Esophagus (tissue), 2 donors: Measurements from ENCODE around the gene PIK3R5. TPM values are rescaled to one million over a fixed set of nuclear protein-coding genes. Genes with fewer than 3 reads are reported as not detected.
"Not testable (repeated sequence)": the region's sequence is repeated elsewhere in the genome, so short reads cannot be mapped to it uniquely, and the experiment has no call there.

Source experiments
- H3K27ac ChIP-seq, 2 donors: one replicate each; pipeline ENCODE4 v1.5.1; 2013; ENCODE audit warnings: low read depth in 2 of 2, mild to moderate bottlenecking in 2 of 2, inconsistent platforms in 1 of 2, low read length in 1 of 2, moderate library complexity in 1 of 2
- H3K27me3 ChIP-seq, 2 donors: one replicate each; pipeline ENCODE4 v1.6.1; 2013; ENCODE audit warnings: low read length in 2 of 2, control low read depth in 1 of 2, mild to moderate bottlenecking in 1 of 2; ENCODE audit not compliant: insufficient read depth in 2 of 2, control insufficient read depth in 1 of 2
- H3K36me3 ChIP-seq, 2 donors: one replicate each; pipeline ENCODE4 v1.6.1; 2013; ENCODE audit warnings: low read length in 1 of 2; ENCODE audit not compliant: control insufficient read depth in 2 of 2, insufficient read depth in 2 of 2
- H3K4me1 ChIP-seq, 2 donors: one replicate each; pipeline ENCODE4 v1.6.1; 2013; ENCODE audit warnings: low read length in 1 of 2; ENCODE audit not compliant: control insufficient read depth in 2 of 2, insufficient read depth in 2 of 2
- H3K4me3 ChIP-seq, 2 donors: one replicate each; pipeline ENCODE4 v1.5.1; 2013; ENCODE audit warnings: low read length in 2 of 2, mild to moderate bottlenecking in 2 of 2, low read depth in 1 of 2, moderate library complexity in 1 of 2
- H3K9me3 ChIP-seq, 2 donors: one replicate each; pipeline ENCODE4 v1.6.1; 2013; ENCODE audit warnings: mild to moderate bottlenecking in 2 of 2, low read depth in 1 of 2, low read length in 1 of 2, moderate library complexity in 1 of 2; ENCODE audit not compliant: control insufficient read depth in 2 of 2, insufficient read depth in 1 of 2
- WGBS, 2 donors: extraction: QIAGEN DNeasy Blood & Tissue Kit; methylation state at CpG; one replicate each; pipeline ENCODE4 v1.1.7; 2013; 5-methylcytosine and 5-hydroxymethylcytosine counted together
- polyA plus RNA-seq, 2 donors: library from polyadenylated mRNA; stranded (reverse); fragments of 200-250 nt; gene quantifications; one replicate each; pipeline ENCODE4 v1.2.3, GENCODE V29; 2013
- donor health status: healthy with polysubstance abuse.
- donor health status: Bipolar disorder and iron deficiency.

PIK3R5 gene
- polyA plus RNA-seq, 2 donors = 1.1 to 1.3 TPM

DNA sequence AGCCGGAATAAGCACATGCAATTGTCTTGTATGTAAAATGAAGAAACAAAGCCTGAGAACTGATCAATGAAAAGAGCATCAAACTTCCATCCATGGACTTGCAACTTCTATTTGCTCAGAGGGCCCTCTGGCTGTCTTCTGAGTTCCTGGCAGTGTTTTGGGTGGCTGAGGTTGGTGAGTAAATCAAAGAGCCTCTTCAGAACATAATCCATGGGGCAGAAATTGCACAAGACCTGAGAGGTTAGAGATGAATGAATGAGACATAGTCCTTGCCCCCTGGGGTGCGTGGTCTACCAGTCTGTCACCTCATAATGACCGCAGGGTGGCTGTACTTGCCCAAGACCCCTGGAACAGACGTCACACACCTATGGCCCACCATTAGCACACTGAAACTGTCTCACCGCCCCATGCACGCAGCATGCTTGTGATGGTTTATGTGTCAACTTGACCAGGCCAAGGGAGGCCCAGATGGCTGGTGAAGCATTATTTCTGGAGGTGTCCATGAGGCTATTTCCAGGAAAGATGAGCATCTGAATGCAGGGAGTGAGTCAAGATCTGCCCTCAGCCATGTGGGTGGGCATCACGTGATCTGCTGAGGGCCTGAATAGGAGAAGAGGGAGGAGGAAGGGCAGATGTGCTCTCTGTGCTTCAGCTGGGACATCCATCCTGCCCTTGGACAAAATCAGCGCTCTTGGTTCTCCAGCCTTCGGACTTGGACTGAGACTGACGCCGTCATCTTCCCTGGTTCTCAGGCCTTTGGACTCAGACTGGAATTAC, 106.3 kb downstream of the PIK3R5 start:
- Histone ChIP-seq H3K4me1 (peaks cover 0 to 4% of the 10 kb centered on the region in 2 donors), H3K27ac (no peak overlapping the region), H3K9me3 (no peaks in the 10 kb centered on the region), H3K27me3 (no peaks in the 10 kb centered on the region), H3K36me3 (no peaks in the 10 kb centered on the region), H3K4me3 (no peak overlapping the region)
- WGBS, 2 donors = 79 to 85% methylated on average over 10 to 11 of the region's 11 CpGs

- H3K9me3 ChIP-seq = no peaks in the 10 kb centered on the region
- H3K4me3 ChIP-seq = no peak overlapping the region
- H3K36me3 ChIP-seq = no peaks in the 10 kb centered on the region
- H3K4me1 ChIP-seq = peaks cover 0 to 4% of the 10 kb centered on the region in 2 donors
- H3K27me3 ChIP-seq = no peaks in the 10 kb centered on the region
- H3K27ac ChIP-seq = no peak overlapping the region
- WGBS, 2 donors = 19% methylated on average over 5 of the region's 5 CpGs
Measured at GRCh38 chr17:8857919-8858318, 107.6 kb downstream of the PIK3R5 start.

- Histone ChIP-seq H3K9me3 (no peaks in the 10 kb centered on the region), H3K4me1 (peaks cover 0 to 2% of the 10 kb centered on the region in 2 donors), H3K27me3 (no peaks in the 10 kb centered on the region), H3K27ac (no peak overlapping the region), H3K4me3 (no peak overlapping the region), H3K36me3 (no peaks in the 10 kb centered on the region)
- WGBS, 2 donors = 31 to 36% methylated on average over 14 of the region's 14 CpGs
Measured at GRCh38 chr17:8856869-8857575, 108.5 kb downstream of the PIK3R5 start.

- 85 to 87% methylated on average over 6 of the region's 6 CpGs for WGBS, 2 donors
- not testable (repeated sequence) for H3K4me3 ChIP-seq, H3K4me1 ChIP-seq, H3K36me3 ChIP-seq, H3K27me3 ChIP-seq, H3K9me3 ChIP-seq, H3K27ac ChIP-seq
Measured at GRCh38 chr17:8856205-8856603, 109.3 kb downstream of the PIK3R5 start.

- Histone ChIP-seq H3K4me3 (no peak overlapping the region), H3K27me3 (no peaks in the 10 kb centered on the region), H3K9me3 (no peaks in the 10 kb centered on the region), H3K36me3 (no peaks in the 10 kb centered on the region), H3K4me1 (peaks cover 0 to 2% of the 10 kb centered on the region in 2 donors), H3K27ac (no peak overlapping the region)
- WGBS, 2 donors = 47 to 60% methylated on average over 17 of the region's 17 CpGs
Measured at GRCh38 chr17:8855477-8856204, 109.9 kb downstream of the PIK3R5 start.

GRCh38 chr17:8851600-8851999, 113.9 kb downstream of the PIK3R5 start:
- Histone ChIP-seq H3K4me3 (no peak overlapping the region), H3K9me3 (no peaks in the 10 kb centered on the region), H3K4me1 (no peaks in the 10 kb centered on the region), H3K36me3 (no peaks in the 10 kb centered on the region), H3K27me3 (no peaks in the 10 kb centered on the region), H3K27ac (no peak overlapping the region)
- WGBS, 2 donors = 87 to 88% methylated on average over 5 of the region's 5 CpGs

DNA sequence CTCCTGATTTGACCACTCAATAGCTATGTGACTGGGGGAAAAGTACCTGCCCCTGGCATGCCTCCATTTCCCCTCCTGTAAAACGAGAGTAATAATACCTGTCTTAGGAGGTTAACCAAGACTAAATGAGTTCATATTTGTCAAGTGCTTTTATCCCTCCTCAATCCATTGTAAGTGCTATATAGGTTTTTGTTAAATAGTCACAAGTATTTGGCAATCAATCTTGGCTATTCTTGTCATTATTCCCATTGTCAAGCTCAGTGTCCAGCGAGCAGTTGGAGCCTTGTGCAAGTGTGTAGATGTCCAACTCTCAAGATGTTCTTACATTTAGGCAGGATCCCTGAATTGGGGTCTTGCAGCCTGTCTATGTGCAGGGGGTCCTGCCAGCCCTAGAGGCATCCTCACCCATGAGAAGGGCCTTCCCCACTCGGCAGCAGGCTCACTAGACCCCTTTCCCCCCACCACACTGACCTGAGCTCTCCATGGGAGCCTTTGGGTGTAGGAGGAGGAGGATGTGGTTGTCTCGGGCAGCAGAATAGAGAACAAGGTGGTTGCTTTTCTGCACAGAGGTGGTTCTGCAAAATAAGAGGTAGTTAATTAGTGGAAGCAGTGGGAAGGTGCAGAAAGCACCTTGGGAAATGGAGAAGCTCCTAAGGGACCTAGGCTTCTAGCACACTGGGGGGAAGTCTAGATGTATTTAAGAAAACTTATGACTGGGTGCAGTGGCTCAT, 116.0 kb downstream of the PIK3R5 start:
- Histone ChIP-seq H3K9me3 (no peaks in the 10 kb centered on the region), H3K27me3 (no peaks in the 10 kb centered on the region), H3K4me1 (no peaks in the 10 kb centered on the region), H3K4me3 (no peak overlapping the region), H3K27ac (no peak overlapping the region), H3K36me3 (no peaks in the 10 kb centered on the region)
- 62 to 66% methylated on average over 4 of the region's 4 CpGs for WGBS, 2 donors

- Histone ChIP-seq H3K4me1 (no peaks in the 10 kb centered on the region), H3K27me3 (no peaks in the 10 kb centered on the region), H3K27ac (no peak overlapping the region), H3K9me3 (no peaks in the 10 kb centered on the region), H3K36me3 (no peaks in the 10 kb centered on the region), H3K4me3 (no peak overlapping the region)
- 87 to 92% methylated on average over 2 of the region's 2 CpGs for WGBS, 2 donors
Measured at GRCh38 chr17:8847891-8848290, 117.6 kb downstream of the PIK3R5 start.

GRCh38 chr17:8846768-8847211, 118.7 kb downstream of the PIK3R5 start:
- Histone ChIP-seq H3K4me1 (no peaks in the 10 kb centered on the region), H3K36me3 (no peaks in the 10 kb centered on the region), H3K9me3 (no peaks in the 10 kb centered on the region), H3K27me3 (no peaks in the 10 kb centered on the region), H3K4me3 (no peak overlapping the region), H3K27ac (no peak overlapping the region)
